Central memory CD8-positive, alpha-beta T cell (primary cell): ENCODE measurements around the gene LRIT3.
"Not testable (repeated sequence)": the region's sequence is repeated elsewhere in the genome, so short reads cannot be mapped to it uniquely, and the experiment has no call there.

Experiments
- ATAC-seq: fragments of 150-1000 bp; cut with Tn5 transposase; replicated peaks from 2 replicates; pipeline ENCODE4 v1.10.0; 2022; ENCODE audit warnings: mild to moderate bottlenecking, moderate FRiP score, moderate number of reproducible peaks; ENCODE audit not compliant: poor library complexity, severe bottlenecking; ENCODE audit errors: extremely low read depth
- DNase-seq, 2 donors: peaks; one replicate each; pipeline ENCODE4 v3.0.0; 2021; ENCODE audit warnings: low spot score in 2 of 2
- H3K27ac Mint-ChIP-seq: one replicate; pipeline ENCODE4 v1.8.0; 2022; ENCODE audit warnings: low read depth, mild to moderate bottlenecking, moderate library complexity, mixed read lengths
- H3K27me3 Mint-ChIP-seq: one replicate; pipeline ENCODE4 v1.8.0; 2022; ENCODE audit warnings: mixed read lengths
- H3K36me3 Mint-ChIP-seq: one replicate; pipeline ENCODE4 v1.8.0; 2022; ENCODE audit warnings: mild to moderate bottlenecking, moderate library complexity, mixed read lengths; ENCODE audit not compliant: insufficient read depth
- H3K4me1 Mint-ChIP-seq: one replicate; pipeline ENCODE4 v1.8.0; 2022; ENCODE audit warnings: mixed read lengths
- H3K4me3 Mint-ChIP-seq: one replicate; pipeline ENCODE4 v1.8.0; 2022; ENCODE audit warnings: mild to moderate bottlenecking, moderate library complexity, mixed read lengths
- H3K9me3 Mint-ChIP-seq: one replicate; pipeline ENCODE4 v1.8.0; 2022; ENCODE audit warnings: mixed read lengths

The LRIT3 gene

GRCh38 chr4:109861916-109862511 is 14.1 kb downstream of the LRIT3 start:
- no peaks in the 10 kb centered on the region for H3K27me3 Mint-ChIP-seq
- H3K4me3 Mint-ChIP-seq: no peak overlapping the region
- H3K36me3 Mint-ChIP-seq: no peaks in the 10 kb centered on the region
- no peaks in the 10 kb centered on the region for H3K4me1 Mint-ChIP-seq
- DNase-seq: no peak
- peaks cover 6% of the 10 kb centered on the region for H3K9me3 Mint-ChIP-seq
- no peak for ATAC-seq
- no peak overlapping the region for H3K27ac Mint-ChIP-seq

GRCh38 chr4:109864134-109864533 is 16.2 kb downstream of the LRIT3 start:
- no peaks in the 10 kb centered on the region for H3K4me1 Mint-ChIP-seq
- no peak overlapping the region for H3K27ac Mint-ChIP-seq
- ATAC-seq (no peak), DNase-seq (no peak)
- no peak overlapping the region for H3K4me3 Mint-ChIP-seq
- H3K9me3 Mint-ChIP-seq: no peaks in the 10 kb centered on the region
- no peaks in the 10 kb centered on the region for H3K36me3 Mint-ChIP-seq
- H3K27me3 Mint-ChIP-seq: no peaks in the 10 kb centered on the region

GRCh38 chr4:109870061-109870460 is 22.2 kb downstream of the LRIT3 start:
- no peak overlapping the region for H3K27ac Mint-ChIP-seq

GRCh38 chr4:109872065-109872464 is 24.2 kb downstream of the LRIT3 start:
- no peak for ATAC-seq
- peaks cover 13% of the 10 kb centered on the region for H3K27me3 Mint-ChIP-seq
- DNase-seq: no peak
- no peaks in the 10 kb centered on the region for H3K36me3 Mint-ChIP-seq
- H3K4me3 Mint-ChIP-seq: no peak overlapping the region
- no peaks in the 10 kb centered on the region for H3K9me3 Mint-ChIP-seq
- H3K4me1 Mint-ChIP-seq: no peaks in the 10 kb centered on the region
- no peak overlapping the region for H3K27ac Mint-ChIP-seq

More at GRCh38 chr4:109870061-109870460, 22.2 kb downstream of the LRIT3 start:
- no peaks in the 10 kb centered on the region for H3K27me3 Mint-ChIP-seq
- ATAC-seq (no peak), DNase-seq (no peak)
- H3K9me3 Mint-ChIP-seq: no peaks in the 10 kb centered on the region
- H3K4me1 Mint-ChIP-seq: no peaks in the 10 kb centered on the region
- H3K4me3 Mint-ChIP-seq: no peak overlapping the region
- no peaks in the 10 kb centered on the region for H3K36me3 Mint-ChIP-seq

GRCh38 chr4:109872950-109873656 is 25.2 kb downstream of the LRIT3 start:
- H3K27ac Mint-ChIP-seq: no peak overlapping the region
- DNase-seq (no peak), ATAC-seq (no peak)
- no peaks in the 10 kb centered on the region for H3K4me1 Mint-ChIP-seq
- H3K9me3 Mint-ChIP-seq: no peaks in the 10 kb centered on the region
- no peaks in the 10 kb centered on the region for H3K36me3 Mint-ChIP-seq
- H3K27me3 Mint-ChIP-seq: peaks cover 24% of the 10 kb centered on the region
- no peak overlapping the region for H3K4me3 Mint-ChIP-seq

- ATAC-seq (no peak), DNase-seq (no peak)
- Mint-ChIP-seq H3K4me1 (no peaks in the 10 kb centered on the region), H3K4me3 (no peak overlapping the region), H3K27me3 (peaks cover 32% of the 10 kb centered on the region), H3K9me3 (no peaks in the 10 kb centered on the region), H3K36me3 (no peaks in the 10 kb centered on the region), H3K27ac (no peak overlapping the region)
Measured at GRCh38 chr4:109873791-109874514, 26.0 kb downstream of the LRIT3 start.

- no peaks in the 10 kb centered on the region for H3K36me3 Mint-ChIP-seq
- no peaks in the 10 kb centered on the region for H3K4me1 Mint-ChIP-seq
- H3K9me3 Mint-ChIP-seq: no peaks in the 10 kb centered on the region
- DNase-seq: no peak
- no peak overlapping the region for H3K27ac Mint-ChIP-seq
- no peak overlapping the region for H3K4me3 Mint-ChIP-seq
- peaks cover 44% of the 10 kb centered on the region for H3K27me3 Mint-ChIP-seq
- ATAC-seq: no peak
Measured at GRCh38 chr4:109875106-109875505, 27.2 kb downstream of the LRIT3 start.

- H3K27ac Mint-ChIP-seq, ATAC-seq, H3K4me1 Mint-ChIP-seq, H3K4me3 Mint-ChIP-seq, H3K36me3 Mint-ChIP-seq, DNase-seq, H3K9me3 Mint-ChIP-seq: not testable (repeated sequence)
- peaks cover 48% of the 10 kb centered on the region for H3K27me3 Mint-ChIP-seq
Measured at GRCh38 chr4:109875553-109875952, 27.6 kb downstream of the LRIT3 start.

GRCh38 chr4:109876634-109877265 is 28.8 kb downstream of the LRIT3 start:
- H3K27ac Mint-ChIP-seq: no peak overlapping the region
- no peak overlapping the region for H3K4me3 Mint-ChIP-seq
- H3K36me3 Mint-ChIP-seq: no peaks in the 10 kb centered on the region
- DNase-seq (no peak), ATAC-seq (no peak)
- no peaks in the 10 kb centered on the region for H3K9me3 Mint-ChIP-seq
- peaks cover 58% of the 10 kb centered on the region for H3K27me3 Mint-ChIP-seq
- no peaks in the 10 kb centered on the region for H3K4me1 Mint-ChIP-seq

GRCh38 chr4:109877400-109877799 is 29.5 kb downstream of the LRIT3 start:
- Mint-ChIP-seq H3K4me1 (no peaks in the 10 kb centered on the region), H3K27me3 (peaks cover 64% of the 10 kb centered on the region), H3K27ac (no peak overlapping the region), H3K4me3 (no peak overlapping the region), H3K36me3 (no peaks in the 10 kb centered on the region), H3K9me3 (no peaks in the 10 kb centered on the region)
- ATAC-seq (no peak), DNase-seq (no peak)

GRCh38 chr4:109878355-109878754 is 30.4 kb downstream of the LRIT3 start:
- no peaks in the 10 kb centered on the region for H3K4me1 Mint-ChIP-seq
- H3K36me3 Mint-ChIP-seq: no peaks in the 10 kb centered on the region
- peaks cover 64% of the 10 kb centered on the region for H3K27me3 Mint-ChIP-seq
- no peak overlapping the region for H3K27ac Mint-ChIP-seq
- no peak overlapping the region for H3K4me3 Mint-ChIP-seq
- ATAC-seq (no peak), DNase-seq (no peak)
- H3K9me3 Mint-ChIP-seq: no peaks in the 10 kb centered on the region

- H3K9me3 Mint-ChIP-seq: no peaks in the 10 kb centered on the region
- DNase-seq (no peak), ATAC-seq (no peak)
- H3K27me3 Mint-ChIP-seq: peaks cover 64% of the 10 kb centered on the region
- H3K27ac Mint-ChIP-seq: no peak overlapping the region
- no peaks in the 10 kb centered on the region for H3K4me1 Mint-ChIP-seq
- no peaks in the 10 kb centered on the region for H3K36me3 Mint-ChIP-seq
- no peak overlapping the region for H3K4me3 Mint-ChIP-seq
Measured at GRCh38 chr4:109879081-109879480, 31.2 kb downstream of the LRIT3 start.
